SK-N-SH (cell line): ENCODE data around the gene BCAS3. TPM values are rescaled to one million over a fixed set of nuclear protein-coding genes. Genes with fewer than 3 reads are reported as not detected.

ENCODE experiments used
- CTCF ChIA-PET: fragments of 300-600, 350-600 bp; formaldehyde crosslinking; extraction: SDS; loops from one replicate; lab custom pipeline; 2021; lab: Yijun Ruan, JAX
- POLR2A ChIA-PET: fragments of 350-600 bp; sonication (Branson Sonifier 250); formaldehyde crosslinking; extraction: SDS; loops from one replicate; lab custom pipeline; 2020; ENCODE audit warnings: antibody characterized with exemption, inconsistent platforms; lab: Yijun Ruan, JAX
- DNase-seq: peaks from one replicate; pipeline ENCODE4 v3.0.0; 2012
- H2AFZ ChIP-seq: fragments of 200-600 bp; sonication (generic); 2 replicates; pipeline ENCODE4 v1.8.1; 2016; ENCODE audit warnings: antibody characterized with exemption, mild to moderate bottlenecking, low read depth
- H3F3A ChIP-seq: fragments of 200-600 bp; sonication (generic); replicated peaks from 2 replicates; pipeline ENCODE3; 2016; ENCODE audit warnings: antibody characterized with exemption, mild to moderate bottlenecking; ENCODE audit not compliant: insufficient read depth
- H3K27ac ChIP-seq, 2 experiments: fragments of 200-500 bp in 1 of 2; fragments of 200-600 bp in 1 of 2; sonication (Bioruptor generic) in 1 of 2; sonication (generic), shearing (Covaris generic) in 1 of 2; 2 replicates each; pipeline versions ENCODE4 v1.5.1 to v1.6.1; 2014 to 2016; ENCODE audit warnings: low read depth in 2 of 2, inconsistent platforms in 1 of 2, low read length in 1 of 2, mild to moderate bottlenecking in 1 of 2, mixed read lengths in 1 of 2
- H3K27me3 ChIP-seq: fragments of 200-600 bp; sonication (generic), shearing (Covaris generic); 2 replicates; pipeline ENCODE4 v1.6.1; 2016; ENCODE audit warnings: mixed run types; ENCODE audit not compliant: insufficient read depth
- H3K36me3 ChIP-seq, 2 experiments: fragments of 200-500 bp in 1 of 2; fragments of 200-600 bp in 1 of 2; sonication (Bioruptor generic) in 1 of 2; sonication (generic) in 1 of 2; replicated peaks in 1 of 2; 2 replicates each; pipeline versions ENCODE3 to v1.5.1; 2014 to 2016; ENCODE audit warnings: low read length in 1 of 2, mild to moderate bottlenecking in 1 of 2; ENCODE audit not compliant: insufficient read depth in 2 of 2, control insufficient read depth in 1 of 2
- H3K4me1 ChIP-seq, 2 experiments: fragments of 200-500 bp in 1 of 2; fragments of 200-600 bp in 1 of 2; sonication (Bioruptor generic) in 1 of 2; sonication (generic), shearing (Covaris generic) in 1 of 2; 2 replicates each; pipeline versions ENCODE4 v1.5.1 to v1.6.1; 2014 to 2016; ENCODE audit warnings: low read depth in 1 of 2, low read length in 1 of 2, mixed run types in 1 of 2; ENCODE audit not compliant: insufficient read depth in 2 of 2, control insufficient read depth in 1 of 2
- H3K4me2 ChIP-seq: fragments of 200-600 bp; sonication (generic), shearing (Covaris generic); 2 replicates; pipeline ENCODE4 v1.6.1; 2017; ENCODE audit warnings: mixed run types
- H3K4me3 ChIP-seq, 2 experiments: fragments of 200-500 bp in 1 of 2; fragments of 200-600 bp in 1 of 2; sonication (Bioruptor generic) in 1 of 2; sonication (generic), shearing (Covaris generic) in 1 of 2; 2 replicates each; pipeline versions ENCODE4 v1.5.1 to v1.8.1; 2014 to 2016; ENCODE audit warnings: low read depth in 2 of 2, inconsistent platforms in 1 of 2, low read length in 1 of 2, mild to moderate bottlenecking in 1 of 2, mixed read lengths in 1 of 2, moderate library complexity in 1 of 2
- H3K79me2 ChIP-seq: fragments of 200-600 bp; sonication (generic); 2 replicates; pipeline ENCODE4 v1.8.1; 2017; ENCODE audit warnings: mild to moderate bottlenecking; ENCODE audit not compliant: insufficient read depth
- H3K9ac ChIP-seq: fragments of 200-600 bp; sonication (generic); 2 replicates; pipeline ENCODE4 v1.6.1; 2017; ENCODE audit warnings: mixed run types
- H3K9me2 ChIP-seq: fragments of 200-600 bp; sonication (generic); 2 replicates; pipeline ENCODE4 v1.6.1; 2017; ENCODE audit warnings: mixed run types
- H3K9me3 ChIP-seq: fragments of 200-600 bp; sonication (generic); 2 replicates; pipeline ENCODE4 v1.6.1; 2017; ENCODE audit warnings: mixed run types, mild to moderate bottlenecking, moderate library complexity
- H4K20me1 ChIP-seq: fragments of 200-600 bp; sonication (generic); 2 replicates; pipeline ENCODE4 v1.6.1; 2017; ENCODE audit warnings: mild to moderate bottlenecking, mixed run types; ENCODE audit not compliant: insufficient read depth
- CTCF ChIP-seq: fragments of 200-600 bp; sonication (generic); IDR thresholded peaks from 2 replicates; pipeline ENCODE4 v1.6.1; 2017; ENCODE audit warnings: antibody characterized with exemption, mild to moderate bottlenecking, moderate library complexity
- ELF1 ChIP-seq: IDR thresholded peaks from 2 replicates; pipeline ENCODE4 v1.4.0; 2012
- EP300 ChIP-seq, 2 experiments: IDR thresholded peaks; 2 replicates each; pipeline versions ENCODE4 v1.4.0 to v1.6.1; 2012; ENCODE audit warnings: borderline replicate concordance in 1 of 2, low read depth in 1 of 2, low read length in 1 of 2
- FOSL2 ChIP-seq: IDR thresholded peaks from 2 replicates; pipeline ENCODE4 v1.4.0; 2012; ENCODE audit warnings: low read depth, mild to moderate bottlenecking, moderate library complexity, borderline replicate concordance
- GATA2 ChIP-seq: sonication (generic); formaldehyde crosslinking; IDR thresholded peaks from 2 replicates; pipeline ENCODE4 v1.5.0; 2020; ENCODE audit warnings: mild to moderate bottlenecking, missing genetic modification reagents
- JUND ChIP-seq: IDR thresholded peaks from 2 replicates; pipeline ENCODE4 v1.4.0; 2012
- MEF2A ChIP-seq: IDR thresholded peaks from 2 replicates; pipeline ENCODE4 v1.4.0; 2012; ENCODE audit warnings: low read depth, borderline replicate concordance
- MXI1 ChIP-seq: IDR thresholded peaks from 2 replicates; pipeline ENCODE4 v1.6.1; 2012; ENCODE audit warnings: mild to moderate bottlenecking, low read depth, low read length, improper control_type of control experiment
- NRF1 ChIP-seq: IDR thresholded peaks from 2 replicates; pipeline ENCODE4 v1.6.1; 2012; ENCODE audit warnings: low read depth, mild to moderate bottlenecking, low read length
- PBX3 ChIP-seq: IDR thresholded peaks from 2 replicates; pipeline ENCODE4; 2012
- POLR2AphosphoS5 ChIP-seq: IDR thresholded peaks from 2 replicates; pipeline ENCODE4 v1.6.1; 2012; ENCODE audit warnings: low read depth, low read length
- RCOR1 ChIP-seq: fragments of 150-350 bp; IDR thresholded peaks from 2 replicates; pipeline ENCODE4 v1.6.1; 2017; ENCODE audit warnings: antibody characterized with exemption, low read length
- RFX5 ChIP-seq: IDR thresholded peaks from 2 replicates; pipeline ENCODE4 v1.6.1; 2012; ENCODE audit warnings: mild to moderate bottlenecking, improper control_type of control experiment, low read length
- RXRA ChIP-seq: IDR thresholded peaks from 2 replicates; pipeline ENCODE4 v1.4.0; 2012; ENCODE audit warnings: low read depth, mild to moderate bottlenecking, borderline replicate concordance
- SIN3A ChIP-seq: IDR thresholded peaks from 2 replicates; pipeline ENCODE4 v1.6.1; 2012; ENCODE audit warnings: low read depth, mild to moderate bottlenecking, low read length, moderate library complexity, borderline replicate concordance
- TCF12 ChIP-seq: IDR thresholded peaks from 2 replicates; pipeline ENCODE4 v1.4.0; 2012
- USF1 ChIP-seq: IDR thresholded peaks from 2 replicates; pipeline ENCODE4 v1.4.0; 2012; ENCODE audit warnings: low read depth, borderline replicate concordance
- WGBS: methylation state at CpG from one replicate; pipeline ENCODE4 v1.1.6; 2017; ENCODE audit warnings: low lambda C conversion rate; 5-methylcytosine and 5-hydroxymethylcytosine counted together
- polyA plus RNA-seq, 3 experiments: library from polyadenylated mRNA; depleted of rRNA; stranded (reverse); fragments of >200 nt; gene quantifications; 2 replicates each; pipeline ENCODE4 v1.2.3, GENCODE V29; 2012
- TF ChIP-seq, protein P1 (sequence below): IDR thresholded peaks from 2 replicates; pipeline ENCODE4 v1.6.1; 2012; ENCODE audit warnings: mild to moderate bottlenecking, low read depth, low read length, moderate library complexity
- TF ChIP-seq, protein P2 (sequence below): IDR thresholded peaks from 2 replicates; pipeline ENCODE4 v1.4.0; 2012; ENCODE audit warnings: low read depth

BCAS3 gene
- polyA plus RNA-seq, 1 of the 3 experiments (the other 2 are of a cell fraction): 5.9 TPM

DNA sequence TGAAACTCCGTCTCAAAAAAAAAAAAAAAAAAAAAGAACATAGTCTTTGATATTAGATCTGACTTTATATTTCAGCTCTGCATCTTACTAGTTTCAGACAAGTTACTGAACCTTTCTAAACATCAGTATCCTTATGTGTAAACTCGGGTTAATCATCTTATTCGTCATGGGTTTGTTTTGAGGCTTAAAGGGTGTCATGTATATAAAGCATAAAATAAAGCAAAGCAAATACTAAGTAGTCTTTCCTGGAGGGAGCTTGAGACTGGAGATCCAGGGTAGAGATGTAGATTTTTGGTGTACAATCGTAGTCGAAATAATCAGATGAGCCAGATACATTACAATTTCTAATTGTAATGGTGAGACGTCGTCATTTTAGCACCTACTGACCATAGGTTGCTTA lies 7.8 kb downstream of the BCAS3 start:
- peaks cover 4% of the 10 kb centered on the region for H3F3A ChIP-seq
- H3K4me2 ChIP-seq: no peak overlapping the region
- no peak for DNase-seq
- H4K20me1 ChIP-seq: no peaks in the 10 kb centered on the region
- no peaks in the 10 kb centered on the region for H3K9me3 ChIP-seq
- no peak overlapping the region for H3K4me3 ChIP-seq
- TF ChIP-seq POLR2AphosphoS5: no peak
- TF ChIP-seq GATA2: no peak
- no peak for TF ChIP-seq RXRA
- TF ChIP-seq SIN3A: no peak
- TF ChIP-seq, protein P1, sequence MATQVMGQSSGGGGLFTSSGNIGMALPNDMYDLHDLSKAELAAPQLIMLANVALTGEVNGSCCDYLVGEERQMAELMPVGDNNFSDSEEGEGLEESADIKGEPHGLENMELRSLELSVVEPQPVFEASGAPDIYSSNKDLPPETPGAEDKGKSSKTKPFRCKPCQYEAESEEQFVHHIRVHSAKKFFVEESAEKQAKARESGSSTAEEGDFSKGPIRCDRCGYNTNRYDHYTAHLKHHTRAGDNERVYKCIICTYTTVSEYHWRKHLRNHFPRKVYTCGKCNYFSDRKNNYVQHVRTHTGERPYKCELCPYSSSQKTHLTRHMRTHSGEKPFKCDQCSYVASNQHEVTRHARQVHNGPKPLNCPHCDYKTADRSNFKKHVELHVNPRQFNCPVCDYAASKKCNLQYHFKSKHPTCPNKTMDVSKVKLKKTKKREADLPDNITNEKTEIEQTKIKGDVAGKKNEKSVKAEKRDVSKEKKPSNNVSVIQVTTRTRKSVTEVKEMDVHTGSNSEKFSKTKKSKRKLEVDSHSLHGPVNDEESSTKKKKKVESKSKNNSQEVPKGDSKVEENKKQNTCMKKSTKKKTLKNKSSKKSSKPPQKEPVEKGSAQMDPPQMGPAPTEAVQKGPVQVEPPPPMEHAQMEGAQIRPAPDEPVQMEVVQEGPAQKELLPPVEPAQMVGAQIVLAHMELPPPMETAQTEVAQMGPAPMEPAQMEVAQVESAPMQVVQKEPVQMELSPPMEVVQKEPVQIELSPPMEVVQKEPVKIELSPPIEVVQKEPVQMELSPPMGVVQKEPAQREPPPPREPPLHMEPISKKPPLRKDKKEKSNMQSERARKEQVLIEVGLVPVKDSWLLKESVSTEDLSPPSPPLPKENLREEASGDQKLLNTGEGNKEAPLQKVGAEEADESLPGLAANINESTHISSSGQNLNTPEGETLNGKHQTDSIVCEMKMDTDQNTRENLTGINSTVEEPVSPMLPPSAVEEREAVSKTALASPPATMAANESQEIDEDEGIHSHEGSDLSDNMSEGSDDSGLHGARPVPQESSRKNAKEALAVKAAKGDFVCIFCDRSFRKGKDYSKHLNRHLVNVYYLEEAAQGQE: no peak
- no peak for TF ChIP-seq MEF2A
- TF ChIP-seq, all 33 proteins: peak for 0
- no peaks in the 10 kb centered on the region for H3K4me1 ChIP-seq
- H3K27ac ChIP-seq: no peak overlapping the region
- 94% methylated on average over 7 of the region's 7 CpGs for WGBS
- H2AFZ ChIP-seq: no peak overlapping the region
- H3K9me2 ChIP-seq: no peaks in the 10 kb centered on the region
- peaks cover 6 to 23% of the 10 kb centered on the region in 2 experiments for H3K36me3 ChIP-seq
- POLR2A ChIA-PET: no interaction called here
- H3K9ac ChIP-seq: no peak overlapping the region
- H3K27me3 ChIP-seq: no peaks in the 10 kb centered on the region
- CTCF ChIA-PET: interaction anchor here (1.5 kb wide), 1 partner anchor 45 kb away, joined by 4 read pairs; no protein-coding TSS in a partner anchor
- no peaks in the 10 kb centered on the region for H3K79me2 ChIP-seq

GRCh38 chr17:60695960-60696359 lies 18.3 kb downstream of the BCAS3 start:
- H3K27ac ChIP-seq: no peak overlapping the region
- H3K4me2 ChIP-seq: no peak overlapping the region
- no peaks in the 10 kb centered on the region for H3K4me1 ChIP-seq
- no peak overlapping the region for H3K4me3 ChIP-seq
- no peaks in the 10 kb centered on the region for H4K20me1 ChIP-seq
- no peaks in the 10 kb centered on the region for H3K9me3 ChIP-seq
- ChIA-PET POLR2A (no interaction called here), CTCF (interaction anchor here (0.8 to 2.9 kb wide), 3 partner anchors 16 to 276 kb away, joined by 3 to 13 read pairs (median 4); no protein-coding TSS in a partner anchor)
- H3K36me3 ChIP-seq: peaks cover 0 to 4% of the 10 kb centered on the region in 2 experiments
- no peaks in the 10 kb centered on the region for H3K27me3 ChIP-seq
- no peaks in the 10 kb centered on the region for H3K79me2 ChIP-seq
- no peak overlapping the region for H3K9ac ChIP-seq
- no peak for DNase-seq
- H3K9me2 ChIP-seq: no peaks in the 10 kb centered on the region
- H2AFZ ChIP-seq: no peak overlapping the region
- no peaks in the 10 kb centered on the region for H3F3A ChIP-seq
- TF ChIP-seq CTCF (no peak), RFX5 (no peak), FOSL2 (peak; percentile 81), EP300 (IDR thresholded peaks at IDR 0.05; ENCODE audit: borderline replicate concordance in 1 of 2, low read depth in 1 of 2, low read length in 1 of 2) (0 out of 4 replicates have a peak, but pooled peaks of 1 of the 2 experiments have one; percentile 30), TCF12 (peak; percentile 83), MXI1 (no peak), PBX3 (no peak), MEF2A (no peak), NRF1 (no peak), USF1 (peak; percentile 64; the same call in 1 of the 2 replicates), RCOR1 (no peak), JUND (peak; percentile 71), ELF1 (no peak)
- TF ChIP-seq, protein P2, sequence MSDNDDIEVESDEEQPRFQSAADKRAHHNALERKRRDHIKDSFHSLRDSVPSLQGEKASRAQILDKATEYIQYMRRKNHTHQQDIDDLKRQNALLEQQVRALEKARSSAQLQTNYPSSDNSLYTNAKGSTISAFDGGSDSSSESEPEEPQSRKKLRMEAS: no peak
